RWPE2 (cell line): ENCODE results near the gene CHPT1.

Experiments
- ATAC-seq: fragments of 200-7000 bp; cut with Tn5 transposase; 3 replicates; pipeline ENCODE4 v1.9.1; 2021; ENCODE audit warnings: low read depth
- DNase-seq: peaks from one replicate; pipeline ENCODE4 v3.0.0-alpha.2; 2020; ENCODE audit warnings: low spot score
- H3K27ac ChIP-seq: fragments of 450-650 bp; 2 replicates; pipeline ENCODE4 v1.5.1; 2017; ENCODE audit warnings: mild to moderate bottlenecking; ENCODE audit not compliant: poor library complexity, severe bottlenecking
- H3K27me3 ChIP-seq: fragments of 250-450 bp; sonication (Bioruptor Pico); 2 replicates; pipeline ENCODE4 v1.5.1; 2021; ENCODE audit warnings: mild to moderate bottlenecking, moderate library complexity; ENCODE audit not compliant: insufficient read depth, poor library complexity, severe bottlenecking
- H3K36me3 ChIP-seq: fragments of 250-450 bp; sonication (Bioruptor Pico); 2 replicates; pipeline ENCODE4 v1.5.1; 2020; ENCODE audit warnings: low read depth, mild to moderate bottlenecking, moderate library complexity
- H3K4me1 ChIP-seq: fragments of 250-450 bp; sonication (Bioruptor Pico); 2 replicates; pipeline ENCODE4 v1.5.1; 2021; ENCODE audit warnings: mild to moderate bottlenecking, moderate library complexity; ENCODE audit not compliant: insufficient read depth, poor library complexity, severe bottlenecking
- H3K4me3 ChIP-seq: fragments of 250-450 bp; sonication (Bioruptor Pico); 2 replicates; pipeline ENCODE4 v1.5.1; 2021; ENCODE audit warnings: mild to moderate bottlenecking, moderate library complexity; ENCODE audit not compliant: severe bottlenecking
- H3K9me3 ChIP-seq: fragments of 250-450 bp; sonication (Bioruptor Pico); 2 replicates; pipeline ENCODE4 v1.5.1; 2021; ENCODE audit warnings: mild to moderate bottlenecking, moderate library complexity; ENCODE audit not compliant: severe bottlenecking
- TF ChIP-seq, protein P1 (sequence below): fragments of 450-650 bp; IDR thresholded peaks from one replicate; pipeline ENCODE4 v1.5.1; 2017; ENCODE audit warnings: mild to moderate bottlenecking, moderate library complexity; ENCODE audit not compliant: poor library complexity, severe bottlenecking

The CHPT1 gene

DNA sequence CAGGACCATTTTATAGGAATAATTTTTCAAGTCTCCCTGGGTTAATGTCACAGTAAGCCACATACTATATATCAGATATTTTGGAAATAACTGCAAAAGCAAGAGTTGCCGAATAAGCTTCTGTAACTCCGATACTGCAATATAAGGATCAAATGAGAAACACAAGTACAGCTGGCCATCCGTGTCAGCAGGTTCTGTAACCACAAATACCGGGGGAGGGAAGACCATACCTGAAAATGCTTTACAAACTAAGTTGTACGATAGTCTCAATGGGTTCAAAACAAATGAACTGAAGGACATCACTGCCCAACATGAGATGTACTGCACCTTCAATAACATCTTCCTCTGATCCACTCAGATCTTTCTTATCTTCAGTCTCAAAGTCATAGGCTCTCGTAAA lies 40.0 kb downstream of the CHPT1 start:
- H3K27me3 ChIP-seq: no peaks in the 10 kb centered on the region
- DNase-seq (no peak), ATAC-seq (no peak)
- H3K36me3 ChIP-seq: peaks cover 22% of the 10 kb centered on the region
- H3K4me1 ChIP-seq: no peaks in the 10 kb centered on the region
- H3K4me3 ChIP-seq: no peak overlapping the region
- H3K27ac ChIP-seq: no peak overlapping the region
- no peaks in the 10 kb centered on the region for H3K9me3 ChIP-seq
- TF ChIP-seq, protein P1, sequence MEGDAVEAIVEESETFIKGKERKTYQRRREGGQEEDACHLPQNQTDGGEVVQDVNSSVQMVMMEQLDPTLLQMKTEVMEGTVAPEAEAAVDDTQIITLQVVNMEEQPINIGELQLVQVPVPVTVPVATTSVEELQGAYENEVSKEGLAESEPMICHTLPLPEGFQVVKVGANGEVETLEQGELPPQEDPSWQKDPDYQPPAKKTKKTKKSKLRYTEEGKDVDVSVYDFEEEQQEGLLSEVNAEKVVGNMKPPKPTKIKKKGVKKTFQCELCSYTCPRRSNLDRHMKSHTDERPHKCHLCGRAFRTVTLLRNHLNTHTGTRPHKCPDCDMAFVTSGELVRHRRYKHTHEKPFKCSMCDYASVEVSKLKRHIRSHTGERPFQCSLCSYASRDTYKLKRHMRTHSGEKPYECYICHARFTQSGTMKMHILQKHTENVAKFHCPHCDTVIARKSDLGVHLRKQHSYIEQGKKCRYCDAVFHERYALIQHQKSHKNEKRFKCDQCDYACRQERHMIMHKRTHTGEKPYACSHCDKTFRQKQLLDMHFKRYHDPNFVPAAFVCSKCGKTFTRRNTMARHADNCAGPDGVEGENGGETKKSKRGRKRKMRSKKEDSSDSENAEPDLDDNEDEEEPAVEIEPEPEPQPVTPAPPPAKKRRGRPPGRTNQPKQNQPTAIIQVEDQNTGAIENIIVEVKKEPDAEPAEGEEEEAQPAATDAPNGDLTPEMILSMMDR: no peak

DNA sequence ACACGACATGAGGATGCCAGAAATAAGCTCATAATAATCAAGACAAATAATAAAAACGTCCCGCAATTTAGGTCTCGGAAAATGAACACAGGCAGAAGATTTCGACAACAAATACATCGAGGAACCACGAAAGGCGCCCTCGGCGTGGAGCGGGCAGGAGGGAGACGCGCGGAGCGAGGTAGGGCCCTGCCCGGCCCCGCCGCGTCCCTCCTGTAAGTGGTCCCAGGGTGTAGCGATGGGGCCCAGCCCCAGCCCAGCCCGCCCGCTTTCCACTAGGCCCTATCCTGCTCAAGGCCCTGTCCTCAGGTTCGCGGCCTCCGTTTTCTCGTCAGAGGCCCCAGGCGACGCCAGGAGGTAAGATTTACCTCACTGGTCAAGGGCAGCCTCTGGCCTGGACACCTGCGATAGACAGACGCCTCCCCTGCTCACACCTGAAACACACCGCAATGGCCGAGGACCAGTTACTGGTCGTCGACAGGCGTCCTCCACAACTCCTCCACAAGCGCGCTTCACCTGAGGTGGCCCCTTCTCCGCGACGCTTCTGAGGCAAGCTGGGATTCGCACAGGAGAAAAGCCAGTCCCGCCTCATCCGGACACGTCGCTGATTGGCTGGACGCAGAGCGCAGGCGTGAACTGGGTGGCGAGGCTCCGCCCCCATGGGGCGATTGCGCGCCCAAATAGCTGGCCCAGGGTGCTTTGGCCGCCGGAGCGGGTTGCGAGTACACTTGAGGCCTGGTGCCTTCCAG lies 41.7 kb downstream of the CHPT1 start, which contains the start of gene SYCP3:
SYCP3 (minus strand) TSS at position 543 of the 746 bp plus-strand sequence. CDS start 1,527 bp downstream, outside the sequence.
- H3K27ac ChIP-seq: no peak within 1 kb of the TSS
- no peaks in the 10 kb centered on the region for H3K27me3 ChIP-seq
- TF ChIP-seq, protein P1: no peak
- no peak for DNase-seq
- H3K9me3 ChIP-seq: no peaks in the 10 kb centered on the region
- H3K4me1 ChIP-seq: no peaks in the 10 kb centered on the region
- H3K36me3 ChIP-seq: peaks cover 22% of the 10 kb centered on the region
- no peak within 1 kb of the TSS for H3K4me3 ChIP-seq
- ATAC-seq: no peak

DNA sequence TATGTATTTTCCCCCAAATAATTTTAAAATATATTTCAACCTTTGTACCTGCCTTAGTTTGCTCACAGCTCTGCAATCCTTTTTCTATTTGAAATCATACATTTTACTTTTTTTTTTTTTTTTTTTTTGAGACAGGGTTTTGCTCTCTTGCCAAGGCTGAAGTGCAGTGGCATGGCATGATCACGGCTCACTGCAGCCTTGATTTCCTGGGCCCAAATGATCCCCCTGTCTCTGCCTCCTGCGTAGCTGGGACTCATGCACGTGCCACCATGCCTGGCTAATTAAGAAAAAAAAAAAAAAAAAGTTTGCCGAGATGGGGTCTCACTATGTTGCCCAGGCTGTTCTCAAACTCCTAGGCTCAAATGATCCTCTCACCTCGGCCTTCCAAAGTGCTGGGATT lies 43.1 kb downstream of the CHPT1 start:
- Histone ChIP-seq H3K27ac (no peak overlapping the region), H3K4me1 (no peaks in the 10 kb centered on the region), H3K4me3 (no peak overlapping the region), H3K36me3 (peaks cover 28% of the 10 kb centered on the region), H3K27me3 (no peaks in the 10 kb centered on the region), H3K9me3 (no peaks in the 10 kb centered on the region)
- ATAC-seq (no peak), DNase-seq (no peak)
- TF ChIP-seq, protein P1: no peak

DNA sequence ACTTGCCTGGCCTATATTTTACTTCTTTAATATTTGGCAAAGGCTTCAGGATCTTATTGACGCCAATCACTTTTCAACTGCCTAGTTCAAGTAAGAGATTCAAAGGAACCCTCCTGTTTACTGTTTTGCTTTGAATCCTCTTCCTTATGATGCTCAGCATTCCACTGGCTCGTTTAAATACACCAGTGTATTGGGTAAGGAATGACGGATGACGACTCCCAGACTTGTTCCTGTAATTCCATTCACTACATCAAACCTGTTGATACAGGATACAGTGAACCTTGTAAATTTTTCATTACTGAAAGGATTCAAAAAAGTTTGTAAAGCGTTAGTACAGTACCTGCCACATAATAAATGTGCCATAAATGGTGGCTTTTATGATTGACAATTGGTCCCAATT lies 43.5 kb downstream of the CHPT1 start:
- no peak for DNase-seq
- TF ChIP-seq, protein P1: no peak
- Histone ChIP-seq H3K4me3 (no peak overlapping the region), H3K36me3 (peaks cover 28% of the 10 kb centered on the region), H3K27me3 (no peaks in the 10 kb centered on the region), H3K9me3 (no peaks in the 10 kb centered on the region), H3K27ac (no peak overlapping the region), H3K4me1 (no peaks in the 10 kb centered on the region)
- ATAC-seq: no peak

DNA sequence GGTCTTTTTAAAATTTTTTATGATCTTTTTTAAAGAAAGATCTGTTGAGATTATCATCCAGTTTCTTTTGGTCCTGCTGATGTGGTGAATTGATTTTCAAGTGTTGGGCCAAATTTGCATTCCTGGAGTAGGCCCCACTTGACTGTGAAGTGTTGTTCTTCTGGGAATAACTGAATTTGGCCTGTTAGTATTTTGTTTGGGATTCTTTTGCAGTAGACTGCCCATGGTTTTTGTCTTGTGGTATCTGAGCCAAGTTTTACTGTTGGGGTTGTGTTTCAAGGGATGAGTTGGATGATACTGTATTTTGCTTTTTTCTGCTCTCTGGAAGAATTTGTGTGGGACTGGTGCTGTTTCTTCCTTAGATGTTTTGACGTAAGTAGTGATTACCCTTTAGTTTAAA lies 45.8 kb downstream of the CHPT1 start:
- no peak for ATAC-seq
- Histone ChIP-seq H3K36me3 (peaks cover 32% of the 10 kb centered on the region), H3K4me1 (no peaks in the 10 kb centered on the region), H3K27ac (no peak overlapping the region), H3K27me3 (no peaks in the 10 kb centered on the region), H3K9me3 (no peaks in the 10 kb centered on the region), H3K4me3 (no peak overlapping the region)
- no peak for DNase-seq
- TF ChIP-seq, protein P1: no peak
